B cell (primary cell): ENCODE data around the gene TMX1. TPM values are rescaled to one million over a fixed set of nuclear protein-coding genes. Genes with fewer than 3 reads are reported as not detected.

ENCODE experiments used
- ATAC-seq: fragments of 200-7000 bp; cut with Tn5 transposase; one replicate; pipeline ENCODE4 v1.10.0; 2021; ENCODE audit warnings: low read depth, mild to moderate bottlenecking, moderate number of reproducible peaks, moderate library complexity
- CTCF ChIA-PET: fragments of 350-600 bp; sonication (Branson Sonifier 250); formaldehyde crosslinking; loops from one replicate; lab custom pipeline; 2021; ENCODE audit warnings: antibody characterized with exemption, inconsistent platforms; lab: Charles Lee
- POLR2A ChIA-PET: fragments of 350-600 bp; sonication (Branson Sonifier 250); formaldehyde crosslinking; loops from one replicate; lab custom pipeline; 2021; ENCODE audit warnings: antibody characterized with exemption; lab: Charles Lee
- DNase-seq: peaks from one replicate; pipeline ENCODE4 v3.0.0; 2013
- H2AFZ ChIP-seq: 2 replicates; pipeline ENCODE4 v1.6.1; 2012; ENCODE audit warnings: mild to moderate bottlenecking, low read depth, low read length; ENCODE audit not compliant: insufficient read depth, poor library complexity, severe bottlenecking
- H3K27ac ChIP-seq, 2 donors: 1 replicate in 1 of 2; 2 replicates in 1 of 2; pipeline ENCODE4 v1.5.1; 2012 to 2013; ENCODE audit warnings: low read length in 2 of 2, mild to moderate bottlenecking in 2 of 2, moderate library complexity in 1 of 2
- H3K27me3 ChIP-seq, 4 experiments: fragments of 200-600 bp in 1 of 4; sonication (generic) in 1 of 4; replicated peaks in 1 of 4; 1 replicate in 2 of 4; 2 replicates in 2 of 4; pipeline versions ENCODE4 v1.6.1 to v1.7.0; 2013 to 2016; ENCODE audit warnings: low read length in 3 of 4, mild to moderate bottlenecking in 2 of 4, mixed read lengths in 1 of 4, moderate library complexity in 1 of 4; ENCODE audit not compliant: insufficient read depth in 4 of 4, control insufficient read depth in 3 of 4; ENCODE audit errors: control extremely low read depth in 1 of 4
- H3K36me3 ChIP-seq, 2 experiments: replicated peaks in 1 of 2; 1 replicate in 1 of 2; 2 replicates in 1 of 2; pipeline versions ENCODE4 v1.6.1 to v1.7.1; 2013; ENCODE audit warnings: low read length in 1 of 2; ENCODE audit not compliant: insufficient read depth in 2 of 2, control insufficient read depth in 1 of 2; ENCODE audit errors: control extremely low read depth in 1 of 2, extremely low read depth in 1 of 2
- H3K4me1 ChIP-seq, 2 donors: fragments of 200-600 bp in 1 of 2; sonication (generic) in 1 of 2; 1 replicate in 1 of 2; 2 replicates in 1 of 2; pipeline versions ENCODE4 v1.5.1 to v1.6.1; 2013 to 2017; ENCODE audit warnings: low read length in 2 of 2; ENCODE audit not compliant: control insufficient read depth in 2 of 2, insufficient read depth in 2 of 2
- H3K4me2 ChIP-seq: replicated peaks from 2 replicates; pipeline ENCODE3; 2012; ENCODE audit warnings: mild to moderate bottlenecking, low read depth, low read length; ENCODE audit not compliant: poor library complexity, severe bottlenecking
- H3K4me3 ChIP-seq, 5 experiments: fragments of 200-600 bp in 1 of 5; sonication (generic) in 1 of 5; 1 replicate in 3 of 5; 2 replicates in 2 of 5; pipeline versions ENCODE4 v1.5.1 to v1.7.0; 2011 to 2016; ENCODE audit warnings: low read length in 4 of 5, mild to moderate bottlenecking in 4 of 5, low read depth in 2 of 5, control low read depth in 1 of 5, moderate library complexity in 1 of 5; ENCODE audit not compliant: insufficient read depth in 1 of 5; ENCODE audit errors: control extremely low read depth in 1 of 5, extremely low read depth in 1 of 5
- H3K79me2 ChIP-seq: fragments of 200-600 bp; sonication (generic); one replicate; pipeline ENCODE4 v1.6.0; 2016; ENCODE audit warnings: low read length; ENCODE audit not compliant: control insufficient read depth, insufficient read depth
- H3K9ac ChIP-seq: fragments of 200-600 bp; sonication (generic); 2 replicates; pipeline ENCODE4 v1.6.1; 2017; ENCODE audit warnings: mild to moderate bottlenecking, low read length, moderate library complexity
- H3K9me3 ChIP-seq, 3 donors: one replicate each; pipeline versions ENCODE4 v1.6.1 to v1.7.1; 2013; ENCODE audit warnings: low read length in 2 of 3; ENCODE audit not compliant: control insufficient read depth in 2 of 3, insufficient read depth in 1 of 3; ENCODE audit errors: control extremely low read depth in 1 of 3
- H4K20me1 ChIP-seq: 2 replicates; pipeline ENCODE4 v1.6.0; 2012; ENCODE audit warnings: mild to moderate bottlenecking, low read length; ENCODE audit not compliant: insufficient read depth, control insufficient read depth, poor library complexity, severe bottlenecking
- H3K27ac Mint-ChIP-seq: one replicate; pipeline ENCODE4 v1.8.0; 2021; ENCODE audit warnings: mixed read lengths
- H3K27me3 Mint-ChIP-seq: one replicate; pipeline ENCODE4 v1.8.0; 2021; ENCODE audit warnings: mixed read lengths
- H3K4me1 Mint-ChIP-seq: one replicate; pipeline ENCODE4 v1.8.0; 2021; ENCODE audit warnings: mixed read lengths
- H3K4me3 Mint-ChIP-seq: one replicate; pipeline ENCODE4 v1.8.0; 2021; ENCODE audit warnings: mixed read lengths
- H3K9me3 Mint-ChIP-seq: one replicate; pipeline ENCODE4 v1.8.0; 2022; ENCODE audit warnings: mixed read lengths; ENCODE audit not compliant: insufficient read depth
- EZH2 ChIP-seq: IDR thresholded peaks from 2 replicates; pipeline ENCODE4 v1.6.1; 2012; ENCODE audit warnings: borderline replicate concordance, low read depth, mild to moderate bottlenecking, moderate library complexity, low read length; ENCODE audit not compliant: insufficient read depth, poor library complexity, severe bottlenecking
- WGBS: methylation state at CpG from one replicate; pipeline ENCODE4 v1.1.5; 2013; ENCODE audit warnings: missing lambda C conversion rate; ENCODE audit not compliant: insufficient coverage; 5-methylcytosine and 5-hydroxymethylcytosine counted together
- intact Hi-C: fragments of 100-400 bp; cut with micrococcal nuclease; formaldehyde crosslinking; loops from one replicate; pipeline ENCODE4 v1.10.0; 2022
- polyA plus RNA-seq: library from polyadenylated mRNA; depleted of rRNA; stranded (reverse); fragments of >200 nt; gene quantifications from 2 replicates; pipeline ENCODE4 v1.2.3, GENCODE V29; 2012
- total RNA-seq, 2 donors: library from RNA; stranded (reverse); fragments of 120-200 nt in 1 of 2; gene quantifications; 1 replicate in 1 of 2; 2 replicates in 1 of 2; pipeline versions ENCODE4 v1.2.3 to v1.2.4, GENCODE V29; 2013 to 2022
- TF ChIP-seq, protein P1 (sequence below): fragments of 200-600 bp; IDR thresholded peaks from one replicate; pipeline ENCODE4 v1.8.0; 2022; ENCODE audit warnings: antibody characterized with exemption, mild to moderate bottlenecking

TMX1 gene
- total and polyA plus RNA-seq, 2 donors (not counting 1 experiment from before 2014, with no cell fraction given): 4.8 to 26.4 TPM

DNA sequence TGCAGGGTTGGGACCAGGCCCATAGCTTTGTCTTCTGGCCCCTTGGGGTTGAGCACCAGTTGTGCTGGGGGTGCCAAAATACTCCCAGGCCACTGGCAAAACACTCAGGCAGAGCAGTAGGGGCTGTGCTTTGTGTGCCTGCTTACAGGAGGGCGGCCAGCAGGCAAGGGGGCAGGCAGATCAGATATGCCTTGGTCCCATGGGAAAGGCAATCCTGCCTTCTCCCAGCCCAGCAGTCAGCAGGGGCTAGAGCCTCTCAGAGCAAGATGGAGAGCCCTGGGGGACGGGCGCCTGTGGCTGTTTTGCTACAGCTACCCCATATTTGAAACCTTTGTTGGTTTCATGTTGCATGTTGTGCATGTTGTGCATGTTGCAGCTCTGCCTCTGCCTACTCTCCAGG is 36.2 kb upstream of the TMX1 start:
- H3K27me3 Mint-ChIP-seq: peaks cover 13% of the 10 kb centered on the region
- Histone ChIP-seq H3K27ac (no peak overlapping the region), H2AFZ (no peak overlapping the region), H3K27me3 (peaks cover 0 to 5% (median 1%) of the 10 kb centered on the region in 4 experiments), H3K36me3 (no peaks in the 10 kb centered on the region), H3K4me3 (no peak overlapping the region), H4K20me1 (no peaks in the 10 kb centered on the region), H3K4me2 (peak overlapping the region; percentile 47), H3K9me3 (no peaks in the 10 kb centered on the region), H3K79me2 (no peaks in the 10 kb centered on the region), H3K9ac (no peak overlapping the region), H3K4me1 (peaks cover 29 to 30% of the 10 kb centered on the region in 2 donors)
- H3K4me3 Mint-ChIP-seq: no peak overlapping the region
- ChIA-PET CTCF (interaction anchor here (1.2 to 1.5 kb wide), 5 partner anchors 10 to 109 kb away, joined by 3 to 8 read pairs (median 4); partner anchors contain the start of gene TRIM9), POLR2A (no interaction called here)
- intact Hi-C loops: loop anchor here (1.0 kb wide), 2 partner anchors 47 to 109 kb away; partner anchors contain the start of gene TRIM9
- peaks cover 33% of the 10 kb centered on the region for H3K4me1 Mint-ChIP-seq
- no peak for DNase-seq
- H3K27ac Mint-ChIP-seq: no peak overlapping the region
- WGBS: 94% methylated on average over 3 of the region's 3 CpGs
- ATAC-seq: no peak
- TF ChIP-seq, protein P1, sequence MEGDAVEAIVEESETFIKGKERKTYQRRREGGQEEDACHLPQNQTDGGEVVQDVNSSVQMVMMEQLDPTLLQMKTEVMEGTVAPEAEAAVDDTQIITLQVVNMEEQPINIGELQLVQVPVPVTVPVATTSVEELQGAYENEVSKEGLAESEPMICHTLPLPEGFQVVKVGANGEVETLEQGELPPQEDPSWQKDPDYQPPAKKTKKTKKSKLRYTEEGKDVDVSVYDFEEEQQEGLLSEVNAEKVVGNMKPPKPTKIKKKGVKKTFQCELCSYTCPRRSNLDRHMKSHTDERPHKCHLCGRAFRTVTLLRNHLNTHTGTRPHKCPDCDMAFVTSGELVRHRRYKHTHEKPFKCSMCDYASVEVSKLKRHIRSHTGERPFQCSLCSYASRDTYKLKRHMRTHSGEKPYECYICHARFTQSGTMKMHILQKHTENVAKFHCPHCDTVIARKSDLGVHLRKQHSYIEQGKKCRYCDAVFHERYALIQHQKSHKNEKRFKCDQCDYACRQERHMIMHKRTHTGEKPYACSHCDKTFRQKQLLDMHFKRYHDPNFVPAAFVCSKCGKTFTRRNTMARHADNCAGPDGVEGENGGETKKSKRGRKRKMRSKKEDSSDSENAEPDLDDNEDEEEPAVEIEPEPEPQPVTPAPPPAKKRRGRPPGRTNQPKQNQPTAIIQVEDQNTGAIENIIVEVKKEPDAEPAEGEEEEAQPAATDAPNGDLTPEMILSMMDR: no peak
- no peak for TF ChIP-seq EZH2
- no peaks in the 10 kb centered on the region for H3K9me3 Mint-ChIP-seq

DNA sequence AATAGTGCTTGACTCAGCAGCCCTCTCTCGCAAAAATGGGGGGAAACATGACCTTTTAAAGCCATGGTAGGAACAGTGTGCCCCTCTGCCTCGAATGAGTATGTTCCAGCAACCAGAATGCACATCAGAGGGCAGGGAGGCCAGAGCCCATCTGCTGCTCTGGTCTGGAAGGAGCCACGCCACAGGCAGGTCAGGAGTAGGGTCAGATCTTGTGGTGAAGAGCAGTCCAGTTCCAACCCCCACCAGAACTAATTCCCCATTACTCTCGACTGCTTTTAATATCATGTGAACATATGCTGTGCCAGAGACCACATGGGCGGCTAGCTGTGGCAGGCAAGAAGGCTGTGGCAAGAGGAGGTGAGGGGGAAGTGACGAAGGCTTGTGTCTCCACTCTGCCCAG is 34.6 kb upstream of the TMX1 start:
- Mint-ChIP-seq H3K4me3 (no peak overlapping the region), H3K4me1 (peaks cover 33% of the 10 kb centered on the region), H3K9me3 (no peaks in the 10 kb centered on the region), H3K27ac (no peak overlapping the region), H3K27me3 (peaks cover 13% of the 10 kb centered on the region)
- TF ChIP-seq, protein P1: no peak
- TF ChIP-seq EZH2: no peak
- Histone ChIP-seq H3K9me3 (no peaks in the 10 kb centered on the region), H3K36me3 (no peaks in the 10 kb centered on the region), H3K27me3 (peaks cover 0 to 5% (median 1%) of the 10 kb centered on the region in 4 experiments), H3K9ac (no peak overlapping the region), H4K20me1 (no peaks in the 10 kb centered on the region), H3K4me3 (no peak overlapping the region), H2AFZ (no peak overlapping the region), H3K4me1 (peaks cover 29 to 30% of the 10 kb centered on the region in 2 donors), H3K79me2 (no peaks in the 10 kb centered on the region), H3K4me2 (no peak overlapping the region), H3K27ac (no peak overlapping the region)
- ChIA-PET POLR2A (no interaction called here), CTCF (no interaction called here)
- no peak for DNase-seq
- ATAC-seq: no peak
- intact Hi-C loops: no loop called here
- 82% methylated on average over 3 of the region's 6 CpGs for WGBS
